DND-41 (cell line): Measurements from ENCODE around the gene SCTR.

ENCODE experiments used
- CTCF ChIP-seq: IDR thresholded peaks from 2 replicates; pipeline ENCODE4 v1.5.1; 2012; ENCODE audit warnings: borderline replicate concordance, low read length, moderate library complexity, mild to moderate bottlenecking; ENCODE audit not compliant: poor library complexity, severe bottlenecking; ENCODE audit errors: extremely low read depth
- EZH2 ChIP-seq: IDR thresholded peaks from 3 replicates; pipeline ENCODE4 v1.6.1; 2012; ENCODE audit warnings: borderline replicate concordance, low read depth, mild to moderate bottlenecking, moderate library complexity, low read length, inconsistent platforms; ENCODE audit not compliant: severe bottlenecking

- TF ChIP-seq CTCF (no peak), EZH2 (no peak)
Observed at GRCh38 chr2:119431976-119432850, 92.1 kb downstream of the SCTR start.
